ENCODE results near the gene GJC1. TPM values are rescaled to one million over a fixed set of nuclear protein-coding genes. Genes with fewer than 3 reads are reported as not detected.

The GJC1 gene
- total RNA-seq, 1 donor from 2014 or later, result 0.53 TPM

DNA sequence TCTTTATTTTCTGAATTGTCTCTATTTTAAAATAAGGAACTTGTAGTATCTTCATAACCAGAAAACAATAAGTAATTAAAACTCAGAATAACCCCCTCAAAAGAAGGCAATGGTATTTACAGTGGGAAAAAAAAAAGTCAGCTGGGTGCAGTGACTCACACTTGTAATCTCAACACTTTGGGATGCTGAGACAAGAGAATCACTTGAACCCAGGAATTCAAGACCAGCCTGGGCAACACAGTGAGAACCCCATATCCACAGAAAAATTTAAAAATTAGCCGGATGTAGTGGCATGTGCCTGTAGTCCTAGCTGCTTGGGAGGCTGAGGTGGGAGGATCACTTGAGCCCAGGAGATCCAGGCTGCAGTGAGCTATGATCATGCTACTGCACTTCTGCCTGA is 37.8 kb downstream of the GJC1 start:
- Histone ChIP-seq H3K27me3 (ENCODE audit: control insufficient read depth, insufficient read depth, low read length) (peaks cover under 1% of the 10 kb centered on the region), H3K36me3 (ENCODE audit: control insufficient read depth, insufficient read depth, low read length) (no peaks in the 10 kb centered on the region), H3K4me3 (ENCODE audit: low read depth, low read length) (no peak overlapping the region)
- peak; percentile 58 for DNase-seq (ENCODE audit: low read depth)
- TF ChIP-seq, protein P1, sequence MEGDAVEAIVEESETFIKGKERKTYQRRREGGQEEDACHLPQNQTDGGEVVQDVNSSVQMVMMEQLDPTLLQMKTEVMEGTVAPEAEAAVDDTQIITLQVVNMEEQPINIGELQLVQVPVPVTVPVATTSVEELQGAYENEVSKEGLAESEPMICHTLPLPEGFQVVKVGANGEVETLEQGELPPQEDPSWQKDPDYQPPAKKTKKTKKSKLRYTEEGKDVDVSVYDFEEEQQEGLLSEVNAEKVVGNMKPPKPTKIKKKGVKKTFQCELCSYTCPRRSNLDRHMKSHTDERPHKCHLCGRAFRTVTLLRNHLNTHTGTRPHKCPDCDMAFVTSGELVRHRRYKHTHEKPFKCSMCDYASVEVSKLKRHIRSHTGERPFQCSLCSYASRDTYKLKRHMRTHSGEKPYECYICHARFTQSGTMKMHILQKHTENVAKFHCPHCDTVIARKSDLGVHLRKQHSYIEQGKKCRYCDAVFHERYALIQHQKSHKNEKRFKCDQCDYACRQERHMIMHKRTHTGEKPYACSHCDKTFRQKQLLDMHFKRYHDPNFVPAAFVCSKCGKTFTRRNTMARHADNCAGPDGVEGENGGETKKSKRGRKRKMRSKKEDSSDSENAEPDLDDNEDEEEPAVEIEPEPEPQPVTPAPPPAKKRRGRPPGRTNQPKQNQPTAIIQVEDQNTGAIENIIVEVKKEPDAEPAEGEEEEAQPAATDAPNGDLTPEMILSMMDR (IDR thresholded peaks at IDR 0.05; ENCODE audit: insufficient read depth, low read length, severe bottlenecking), result no peak
- FAIRE-seq, result no peak

DNA sequence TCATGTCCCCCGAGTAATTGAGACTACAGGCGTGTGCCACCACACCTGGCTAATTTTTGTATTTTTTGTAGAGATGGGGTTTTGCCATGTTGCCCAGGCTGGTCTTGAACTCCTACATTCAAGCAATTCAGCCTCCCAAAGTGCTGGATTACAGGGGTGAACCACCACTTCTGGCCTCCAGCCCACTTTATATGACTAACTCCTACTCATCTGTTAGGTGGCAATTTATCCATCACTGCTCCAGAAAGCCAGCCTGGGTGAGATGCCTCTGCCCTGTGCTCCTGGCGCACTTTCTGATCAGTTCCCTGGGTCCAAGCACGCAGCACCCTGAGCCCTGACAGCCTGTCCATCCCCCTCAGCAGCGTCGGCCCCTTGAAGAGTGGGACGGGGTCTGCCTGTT is 41.9 kb downstream of the GJC1 start:
- FAIRE-seq (no peak), DNase-seq (ENCODE audit: low read depth) (no peak)
- no peaks in the 10 kb centered on the region for H3K36me3 ChIP-seq (ENCODE audit: control insufficient read depth, insufficient read depth, low read length)
- TF ChIP-seq, protein P1 (IDR thresholded peaks at IDR 0.05; ENCODE audit: insufficient read depth, low read length, severe bottlenecking), result no peak
- no peak overlapping the region for H3K4me3 ChIP-seq (ENCODE audit: low read depth, low read length)
- H3K27me3 ChIP-seq (ENCODE audit: control insufficient read depth, insufficient read depth, low read length), result peaks cover 4% of the 10 kb centered on the region

DNA sequence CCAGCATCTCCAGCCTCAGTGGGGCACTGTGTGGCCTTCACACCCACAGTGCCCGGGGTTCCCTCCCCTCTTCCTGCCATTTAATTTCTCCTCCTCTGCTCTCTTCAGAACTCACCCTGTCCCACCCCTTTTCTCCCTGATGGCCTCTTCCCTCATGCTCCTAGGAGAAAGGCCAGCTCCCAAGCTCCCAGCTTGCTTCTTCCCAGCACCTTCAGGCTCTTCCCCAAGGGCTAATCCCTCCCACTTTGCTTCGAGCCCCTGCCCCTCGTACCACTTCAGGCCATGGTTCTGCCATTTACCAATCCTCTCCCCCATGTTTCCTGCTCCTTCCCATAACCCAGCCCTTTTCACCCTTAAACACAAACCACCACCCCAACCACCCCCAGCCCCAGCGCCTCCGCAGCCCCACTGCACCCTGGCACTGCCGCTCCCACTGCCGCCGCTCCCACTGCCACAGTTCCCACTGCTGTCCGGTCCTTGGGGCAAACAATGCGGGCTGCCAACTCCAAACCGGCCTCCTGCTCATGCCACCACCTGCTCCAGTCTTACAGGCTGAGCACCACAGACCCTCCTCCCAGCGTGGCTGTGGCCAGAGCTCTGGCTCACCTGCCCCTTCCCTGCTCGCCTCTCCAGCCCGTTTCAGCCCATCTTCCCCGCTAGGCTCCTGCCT is 42.7 kb downstream of the GJC1 start:
- DNase-seq (ENCODE audit: low read depth), result no peak
- TF ChIP-seq, protein P1 (IDR thresholded peaks at IDR 0.05; ENCODE audit: insufficient read depth, low read length, severe bottlenecking), result no peak
- no peaks in the 10 kb centered on the region for H3K36me3 ChIP-seq (ENCODE audit: control insufficient read depth, insufficient read depth, low read length)
- peaks cover 4% of the 10 kb centered on the region for H3K27me3 ChIP-seq (ENCODE audit: control insufficient read depth, insufficient read depth, low read length)
- FAIRE-seq, result no peak
- no peak overlapping the region for H3K4me3 ChIP-seq (ENCODE audit: low read depth, low read length)

DNA sequence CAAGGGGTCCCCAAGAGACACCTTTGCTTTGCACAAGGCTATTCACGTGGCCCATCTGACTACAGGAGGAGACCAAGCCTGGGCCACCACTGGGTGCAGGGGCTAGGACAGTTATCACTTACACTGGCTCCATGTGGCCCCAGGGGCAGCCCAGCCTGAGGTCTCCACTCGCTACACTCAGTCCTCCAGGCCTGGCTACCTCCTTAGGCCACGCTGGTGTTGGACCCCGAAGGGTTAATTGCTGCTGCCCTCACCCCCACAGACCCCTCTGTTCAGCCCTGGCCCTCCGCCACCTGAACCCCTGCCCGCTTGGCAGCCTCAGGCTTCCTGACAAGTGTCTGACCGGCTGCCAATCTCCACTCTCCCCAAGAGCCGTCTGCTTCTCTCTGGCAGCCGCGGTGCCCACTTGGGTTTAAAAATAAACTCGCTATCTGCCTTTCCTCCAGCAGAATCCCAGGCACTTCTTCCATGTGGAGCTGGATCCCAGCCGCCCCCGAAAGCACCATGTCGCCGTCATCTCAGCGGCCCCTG is 43.5 kb downstream of the GJC1 start:
- no peak for FAIRE-seq
- no peak for DNase-seq (ENCODE audit: low read depth)
- no peaks in the 10 kb centered on the region for H3K36me3 ChIP-seq (ENCODE audit: control insufficient read depth, insufficient read depth, low read length)
- H3K4me3 ChIP-seq (ENCODE audit: low read depth, low read length), result no peak overlapping the region
- peaks cover 4% of the 10 kb centered on the region for H3K27me3 ChIP-seq (ENCODE audit: control insufficient read depth, insufficient read depth, low read length)
- TF ChIP-seq, protein P1 (IDR thresholded peaks at IDR 0.05; ENCODE audit: insufficient read depth, low read length, severe bottlenecking), result no peak

DNA sequence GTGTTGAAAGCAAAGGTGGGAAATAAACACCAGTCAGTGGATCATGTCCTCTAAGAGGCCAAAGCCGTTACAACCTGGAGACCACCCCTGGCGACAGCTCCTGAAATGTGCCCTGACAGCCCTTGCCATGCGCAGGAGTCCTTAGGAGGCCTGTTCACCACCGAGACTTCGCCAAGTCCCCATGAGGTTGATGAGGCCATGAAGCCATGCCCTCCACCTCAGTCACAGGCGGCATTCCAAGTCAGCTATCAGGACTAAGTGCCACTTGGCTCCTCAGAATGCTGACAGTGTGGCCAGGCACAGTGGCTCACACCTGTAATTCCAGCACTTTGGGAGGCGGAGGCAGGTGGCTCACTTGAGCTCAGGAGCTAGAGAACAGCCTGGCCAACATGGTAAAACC is 44.2 kb downstream of the GJC1 start:
- FAIRE-seq (no peak), DNase-seq (ENCODE audit: low read depth) (no peak)
- peaks cover 4% of the 10 kb centered on the region for H3K27me3 ChIP-seq (ENCODE audit: control insufficient read depth, insufficient read depth, low read length)
- TF ChIP-seq, protein P1 (IDR thresholded peaks at IDR 0.05; ENCODE audit: insufficient read depth, low read length, severe bottlenecking), result no peak
- no peak overlapping the region for H3K4me3 ChIP-seq (ENCODE audit: low read depth, low read length)
- H3K36me3 ChIP-seq (ENCODE audit: control insufficient read depth, insufficient read depth, low read length), result no peaks in the 10 kb centered on the region

All from bronchial epithelial cell (primary cell).